GM21717 (cell line): ENCODE measurements around the gene DBF4B.
A peak's percentile ranks its signal among the peaks of the same experiment; 100 is the strongest.
"Not testable (repeated sequence)": the region's sequence is repeated elsewhere in the genome, so short reads cannot be mapped to it uniquely, and the experiment has no call there.

Experiments
- ATAC-seq: cut with Tn5 transposase; IDR thresholded peaks from one replicate; pipeline ENCODE4 v1.9.1; 2021; ENCODE audit warnings: mild to moderate bottlenecking, moderate library complexity; ENCODE audit not compliant: unreplicated experiment

DBF4B gene

DNA sequence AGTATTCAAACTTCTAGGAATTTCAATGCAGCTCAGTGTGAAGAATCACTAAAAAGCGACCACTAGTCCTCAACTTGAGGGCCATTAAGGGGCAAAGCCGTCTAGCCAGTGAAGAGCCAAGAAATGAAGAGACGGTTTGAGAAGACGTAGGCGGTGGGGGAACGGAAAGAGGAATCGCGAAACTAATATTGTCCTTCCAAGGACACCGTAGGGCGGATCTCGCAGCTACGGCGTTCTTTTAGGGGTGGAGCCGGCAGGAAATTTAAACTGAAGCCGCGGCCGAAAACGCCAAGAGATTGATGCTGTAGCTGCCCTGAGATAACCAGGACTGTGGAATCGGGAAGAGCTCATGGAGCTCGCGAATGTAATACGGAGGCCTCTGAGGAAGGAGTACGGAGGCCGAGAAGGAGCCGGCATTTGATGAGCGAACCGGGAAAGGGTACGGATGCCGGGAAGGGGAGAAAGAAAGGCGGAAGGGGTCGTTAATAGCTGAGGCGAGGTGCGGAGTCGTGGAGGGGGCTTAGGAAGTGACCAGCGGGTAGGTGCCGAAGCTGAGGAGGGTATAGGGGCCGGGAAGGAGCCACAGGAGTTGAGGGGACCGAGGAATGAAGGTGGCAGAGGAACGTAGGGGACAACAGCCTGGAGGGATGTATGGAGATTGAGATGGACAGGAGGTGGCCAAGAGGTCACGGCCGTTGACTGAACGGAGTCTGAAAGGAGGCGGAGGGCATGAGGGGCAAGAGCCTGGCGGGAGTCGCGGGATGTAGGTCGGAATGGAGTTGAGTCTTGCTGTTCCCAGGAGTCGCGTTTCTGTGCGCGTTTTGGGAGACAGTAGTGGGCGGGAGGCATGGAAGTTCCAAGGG, at the start of gene DBF4B:
Gene DBF4B, plus strand, starts transcription at position 265 of the 863 bp plus-strand sequence. Its CDS starts 156 bp downstream, at position 421.
- no peak for ATAC-seq

DNA sequence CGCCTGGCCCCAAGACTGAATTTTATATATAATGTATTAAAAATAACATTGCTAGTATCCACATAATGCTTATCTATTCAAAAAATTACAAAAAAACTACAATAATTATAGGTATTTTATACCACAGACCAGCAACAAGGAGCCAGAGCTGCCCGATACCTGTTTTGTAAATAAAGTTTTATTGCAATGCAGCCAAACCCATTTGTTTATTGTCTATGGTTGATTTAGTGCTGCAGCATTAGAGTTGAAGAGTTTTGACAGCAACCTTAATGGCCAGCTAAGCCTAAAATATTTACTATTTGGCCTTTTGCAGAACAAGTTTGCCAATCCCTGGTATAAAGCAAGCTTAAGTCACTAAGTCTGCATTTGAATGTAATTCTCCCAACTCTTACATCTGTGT, 46.6 kb upstream of the DBF4B start:
- no peak for ATAC-seq

DNA sequence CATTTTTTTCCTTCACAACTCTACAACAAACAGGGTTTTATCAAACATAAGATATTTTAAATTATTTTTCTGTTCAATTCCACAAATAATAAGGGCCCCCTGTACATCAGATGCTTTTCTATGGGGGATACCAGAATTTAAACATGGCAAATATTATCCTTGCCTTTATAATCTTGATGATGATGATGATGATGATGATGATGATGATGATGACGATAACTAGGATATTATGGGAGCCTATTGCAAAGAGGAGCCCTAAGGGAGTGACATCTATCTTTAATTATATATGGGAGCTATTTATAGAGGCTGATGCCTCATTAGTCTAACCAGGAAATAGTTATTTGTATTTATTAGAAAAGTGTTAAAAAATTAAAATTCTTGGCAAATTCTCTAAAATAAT, 45.4 kb upstream of the DBF4B start:
- ATAC-seq: no peak

DNA sequence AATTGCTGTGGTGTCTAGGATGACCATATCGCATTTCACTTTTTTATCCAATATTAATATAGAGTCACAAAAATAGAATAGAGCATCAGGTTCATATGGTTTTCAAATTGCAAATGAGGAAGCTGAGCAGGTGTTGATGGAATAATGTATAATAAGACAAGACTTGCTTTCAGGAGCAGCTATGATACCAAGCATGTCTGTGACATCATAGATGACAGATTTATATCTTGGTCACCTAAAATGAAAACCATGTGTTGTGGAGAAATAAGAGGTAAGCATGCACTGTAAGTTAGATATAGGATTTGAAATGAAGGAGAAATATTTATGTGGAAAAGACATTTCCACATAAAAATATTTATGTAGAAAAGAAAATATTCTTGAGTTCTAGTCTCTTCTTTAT, 43.6 kb upstream of the DBF4B start:
- no peak for ATAC-seq

DNA sequence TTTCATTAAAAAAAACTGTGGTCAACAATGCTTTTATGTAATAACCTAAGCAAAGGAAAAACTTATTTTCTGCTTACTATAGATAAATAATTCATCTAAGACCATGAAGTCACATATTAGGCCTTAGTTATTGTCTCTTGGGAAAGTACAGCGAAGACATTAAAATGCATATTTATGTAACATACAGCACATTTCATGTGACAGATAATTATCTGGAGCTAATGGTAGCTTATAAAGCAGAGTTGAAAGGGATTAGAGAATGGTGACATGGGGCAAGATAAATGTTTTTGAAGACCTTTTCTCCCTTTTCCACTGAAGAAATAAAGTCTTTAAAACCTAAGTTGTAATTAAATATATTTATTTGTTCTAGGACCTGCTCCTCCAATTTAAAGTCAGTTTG, 42.5 kb upstream of the DBF4B start:
- ATAC-seq: no peak

GRCh38 chr17:44672479-44673093, 35.9 kb upstream of the DBF4B start:
- ATAC-seq: no peak

DNA sequence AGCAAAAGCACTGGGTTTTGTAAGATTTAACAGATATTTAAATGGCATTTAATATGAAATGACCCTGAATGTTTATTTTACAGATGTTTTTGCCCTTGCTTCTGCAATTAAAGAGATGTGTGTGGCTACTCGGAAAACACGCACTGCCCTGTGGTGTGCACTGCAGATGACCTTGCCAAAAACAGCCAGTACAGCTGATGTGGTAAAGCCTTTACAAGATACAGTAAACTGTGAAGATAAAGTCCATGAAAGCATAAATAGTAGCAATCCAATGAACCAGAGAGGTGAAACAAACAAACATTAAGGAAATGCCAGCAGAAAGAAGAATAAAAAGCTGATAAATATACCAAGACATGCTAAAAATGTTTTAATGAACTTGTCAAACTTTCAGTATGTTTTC, 34.6 kb upstream of the DBF4B start:
- ATAC-seq: no peak

DNA sequence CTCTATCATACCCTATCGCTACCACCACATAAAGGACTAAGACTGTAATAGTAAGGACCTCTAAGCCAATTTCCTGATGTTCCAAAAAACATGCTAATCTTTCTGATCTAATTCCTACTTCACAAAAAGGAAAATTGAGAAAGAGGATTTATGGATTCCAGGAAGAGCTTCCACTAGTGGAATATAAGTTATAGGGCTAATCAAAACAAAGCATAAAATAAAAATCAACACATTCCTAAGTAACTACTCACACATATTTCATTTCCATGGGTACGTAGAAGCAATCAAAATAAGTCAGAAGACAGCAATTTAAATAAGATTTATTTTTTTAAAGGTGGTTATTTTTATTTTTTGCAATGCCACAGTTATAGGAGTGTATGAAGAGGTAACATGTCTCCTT, 31.3 kb upstream of the DBF4B start:
- no peak for ATAC-seq

GRCh38 chr17:44683303-44683702, 25.2 kb upstream of the DBF4B start:
- not testable (repeated sequence) for ATAC-seq

DNA sequence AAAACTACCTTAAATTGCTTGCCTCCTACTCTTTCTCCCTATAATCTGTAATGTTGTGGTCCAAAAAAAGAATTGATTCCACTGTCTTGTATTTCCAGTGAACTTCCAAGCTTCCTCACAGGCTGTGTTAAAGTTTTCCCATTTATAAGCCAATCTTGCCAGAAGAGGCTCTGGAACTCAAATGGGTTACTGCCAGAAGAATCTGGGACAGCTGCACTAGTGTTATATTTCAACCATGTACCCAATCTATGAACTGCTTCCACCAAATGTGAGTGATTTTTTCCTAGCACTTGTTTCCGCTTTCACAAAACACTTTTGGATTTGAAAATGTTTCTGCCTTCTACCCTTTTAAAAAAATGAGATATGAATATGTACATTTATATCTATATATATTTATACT, 20.7 kb upstream of the DBF4B start:
- ATAC-seq: no peak

GRCh38 chr17:44688200-44688599, 20.3 kb upstream of the DBF4B start:
- ATAC-seq: no peak

DNA sequence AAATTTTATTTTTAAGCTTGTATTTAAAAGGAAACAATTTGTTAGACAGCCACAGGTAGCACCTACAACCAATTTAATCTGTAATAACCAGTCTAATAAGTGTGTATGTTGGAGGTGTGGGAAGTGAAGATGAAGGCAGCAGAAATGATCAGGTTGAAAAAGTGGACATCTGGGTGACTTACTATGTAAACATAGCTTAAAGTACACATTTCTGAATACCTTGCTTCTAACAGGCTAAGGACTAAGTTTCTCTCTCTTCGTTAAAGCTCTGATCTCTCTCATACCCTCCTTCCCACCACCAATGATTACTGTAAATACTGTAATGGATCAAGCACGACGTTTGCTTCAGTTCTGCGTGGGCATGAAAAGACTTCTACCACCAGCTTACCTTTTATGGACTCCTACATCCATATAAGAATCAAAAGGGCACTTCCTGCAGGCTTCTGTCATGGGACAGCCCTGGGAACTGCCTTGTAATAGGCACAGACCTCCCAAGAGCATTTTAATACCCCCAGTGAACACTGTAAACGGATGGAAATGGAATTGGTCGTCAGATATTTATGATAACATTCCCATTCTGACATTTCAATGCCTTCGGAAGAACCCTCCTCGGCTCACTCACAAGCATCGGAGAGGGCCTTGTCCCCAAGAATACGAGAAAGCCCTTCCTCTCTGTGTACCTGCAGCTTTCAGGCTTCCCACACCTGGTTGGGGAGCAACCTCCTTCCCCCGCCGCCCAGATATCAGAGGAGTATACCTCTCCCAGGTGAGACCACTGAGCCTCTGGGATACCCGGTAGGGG, 19.6 kb upstream of the DBF4B start:
- ATAC-seq: peak; percentile 22

DNA sequence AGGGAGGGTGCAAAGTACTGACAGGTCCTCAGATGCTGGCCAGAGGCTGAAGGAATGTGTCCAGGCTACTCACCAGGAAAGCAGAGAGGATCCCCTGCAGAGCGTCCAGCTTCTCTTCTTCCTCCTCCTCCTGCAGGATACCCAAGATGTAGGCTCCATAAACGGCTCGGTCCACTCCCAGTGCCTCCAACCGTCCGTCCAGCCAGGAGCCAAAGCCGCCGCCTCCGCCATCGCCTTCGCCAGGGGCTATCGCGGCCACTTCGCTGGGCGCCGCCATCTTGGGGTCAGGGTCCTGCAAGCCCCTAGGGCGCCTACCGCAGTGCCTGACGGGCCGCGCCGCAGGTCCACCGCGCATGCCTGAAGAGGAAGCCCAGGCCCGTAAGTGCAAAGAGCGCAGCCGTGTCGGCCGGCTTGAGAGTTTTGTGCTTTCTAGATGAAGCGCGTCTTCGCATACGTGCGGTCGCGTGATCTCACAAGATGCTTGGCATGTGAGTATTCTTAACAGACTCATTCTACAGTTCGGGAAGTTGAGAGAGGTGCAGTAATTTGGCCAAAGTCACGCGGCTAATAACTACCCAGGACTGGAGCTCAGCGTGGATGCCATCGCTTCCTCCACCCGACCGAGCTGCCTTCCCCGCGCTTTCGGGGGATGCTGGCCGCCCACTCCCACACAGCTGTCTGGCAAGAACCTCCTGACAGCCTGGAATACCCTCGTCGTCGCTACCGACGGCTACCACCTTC, 18.8 kb upstream of the DBF4B start, which contains the start of gene CCDC43:
Gene CCDC43, minus strand, starts transcription at position 300 of the 741 bp plus-strand sequence. Its CDS starts 23 bp downstream, at position 277.
- peak; percentile 71 for ATAC-seq

DNA sequence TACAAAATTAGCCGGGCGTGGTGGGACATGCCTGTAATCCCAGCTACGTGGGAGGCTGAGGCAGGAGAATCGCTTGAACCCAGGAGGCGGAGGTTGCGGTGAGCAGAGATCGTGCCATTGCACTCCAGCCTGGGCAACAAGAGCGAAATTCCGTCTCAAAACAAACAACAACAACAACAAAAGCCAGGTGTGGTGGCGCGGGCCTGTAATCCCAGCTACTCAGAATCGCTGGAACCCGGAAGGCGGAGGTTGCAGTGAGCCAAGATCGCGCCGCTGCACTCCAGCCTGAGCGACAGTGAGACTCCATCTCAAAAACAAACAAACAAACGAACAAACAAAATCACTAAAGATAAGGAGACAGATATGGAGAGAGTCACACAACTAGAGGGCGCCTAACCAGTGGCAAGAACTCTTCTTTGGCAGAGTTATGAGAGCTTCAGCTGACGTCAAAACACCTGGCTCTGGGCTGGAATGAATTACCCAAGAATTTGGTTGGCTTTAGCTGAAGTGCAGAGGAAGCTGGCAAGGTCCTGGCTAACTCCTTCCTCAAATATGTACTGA, 17.6 kb upstream of the DBF4B start:
- ATAC-seq: not testable (repeated sequence)

DNA sequence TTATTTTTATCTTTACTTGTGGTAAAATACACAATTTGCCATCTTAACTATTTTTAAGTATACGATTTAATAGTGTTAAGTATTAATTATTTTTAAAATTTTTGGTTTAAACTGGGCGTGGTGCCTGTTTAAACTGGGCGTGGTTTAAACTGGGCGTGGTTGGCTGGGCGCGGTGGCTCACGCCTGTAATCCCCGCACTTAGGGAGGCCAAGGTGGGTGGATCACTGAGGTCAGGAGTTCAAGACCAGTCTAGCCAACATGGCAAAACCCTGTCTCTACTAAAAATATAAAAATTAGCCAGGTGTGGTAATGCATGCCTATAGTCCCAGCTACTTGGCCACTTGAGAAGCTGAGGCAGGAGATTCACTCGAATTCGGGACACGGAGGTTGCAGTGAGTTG, 14.9 kb upstream of the DBF4B start:
- ATAC-seq: no peak

DNA sequence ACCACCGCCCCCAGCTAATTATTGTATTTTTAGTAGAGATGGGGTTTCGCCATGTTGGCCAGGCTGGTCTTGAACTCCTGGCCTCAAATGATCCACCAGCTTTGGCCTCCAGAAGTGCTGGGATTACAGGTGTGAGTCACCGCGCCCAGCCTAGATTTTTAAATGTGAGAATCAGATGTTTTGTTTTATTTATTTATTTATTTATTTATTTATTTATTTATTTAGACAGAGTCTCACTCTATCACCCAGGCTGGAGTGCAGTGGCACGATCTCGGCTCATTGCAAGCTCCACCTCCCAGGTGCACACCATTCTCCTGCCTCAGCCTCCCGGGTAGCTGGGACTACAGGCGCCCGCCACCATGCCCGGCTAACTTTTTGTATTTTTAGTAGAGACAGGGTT, 8.2 kb upstream of the DBF4B start:
- ATAC-seq: not testable (repeated sequence)

GRCh38 chr17:44707755-44708400, 587 bp upstream of the DBF4B start:
- ATAC-seq: no peak

GRCh38 chr17:44719444-44719843, 11.0 kb downstream of the DBF4B start:
- no peak for ATAC-seq

DNA sequence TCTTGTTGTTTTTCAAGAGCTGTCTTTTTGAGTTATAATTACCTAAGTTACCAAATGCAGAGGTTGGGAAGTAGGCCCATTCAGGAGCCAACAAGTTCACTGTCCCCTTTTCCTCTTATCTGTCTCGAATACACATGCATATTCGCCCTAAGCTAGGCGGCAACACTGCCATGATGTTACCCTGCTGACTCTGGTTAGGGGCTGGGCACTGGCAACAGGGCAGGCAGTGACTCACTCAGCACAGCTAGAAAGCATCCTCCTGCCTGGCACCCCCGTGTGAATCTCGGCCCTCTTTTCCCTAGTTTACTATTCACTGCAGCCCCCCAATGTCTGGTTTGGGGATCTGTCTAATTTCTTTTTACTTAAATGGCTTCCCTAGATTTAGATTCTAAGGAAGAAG, 13.8 kb downstream of the DBF4B start:
- ATAC-seq: no peak

DNA sequence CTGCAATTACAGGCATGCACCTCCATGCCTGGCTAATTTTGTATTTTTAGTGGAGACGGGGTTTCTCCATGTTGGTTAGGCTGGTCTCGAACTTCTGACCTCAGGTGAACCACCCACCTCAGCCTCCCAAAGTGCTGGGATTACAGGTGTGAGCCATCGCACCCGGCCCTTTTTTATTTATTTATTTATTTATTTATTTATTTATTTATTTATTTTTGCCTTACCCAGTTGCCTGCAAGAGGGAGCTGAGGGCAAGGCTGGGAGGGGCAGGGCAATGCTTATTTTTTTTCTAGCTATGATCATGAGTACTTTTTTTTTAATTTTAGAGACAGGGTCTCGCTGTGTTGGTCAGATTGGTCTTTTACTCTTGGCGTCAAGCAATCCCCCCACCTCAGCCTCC, 17.7 kb downstream of the DBF4B start:
- not testable (repeated sequence) for ATAC-seq
